AG20443 (cell line): ENCODE measurements around the gene CERCAM.

Source experiments
- DNase-seq: peaks from one replicate; pipeline ENCODE4 v3.0.0; 2012; ENCODE audit warnings: low spot score, mixed read lengths

CERCAM gene

DNA sequence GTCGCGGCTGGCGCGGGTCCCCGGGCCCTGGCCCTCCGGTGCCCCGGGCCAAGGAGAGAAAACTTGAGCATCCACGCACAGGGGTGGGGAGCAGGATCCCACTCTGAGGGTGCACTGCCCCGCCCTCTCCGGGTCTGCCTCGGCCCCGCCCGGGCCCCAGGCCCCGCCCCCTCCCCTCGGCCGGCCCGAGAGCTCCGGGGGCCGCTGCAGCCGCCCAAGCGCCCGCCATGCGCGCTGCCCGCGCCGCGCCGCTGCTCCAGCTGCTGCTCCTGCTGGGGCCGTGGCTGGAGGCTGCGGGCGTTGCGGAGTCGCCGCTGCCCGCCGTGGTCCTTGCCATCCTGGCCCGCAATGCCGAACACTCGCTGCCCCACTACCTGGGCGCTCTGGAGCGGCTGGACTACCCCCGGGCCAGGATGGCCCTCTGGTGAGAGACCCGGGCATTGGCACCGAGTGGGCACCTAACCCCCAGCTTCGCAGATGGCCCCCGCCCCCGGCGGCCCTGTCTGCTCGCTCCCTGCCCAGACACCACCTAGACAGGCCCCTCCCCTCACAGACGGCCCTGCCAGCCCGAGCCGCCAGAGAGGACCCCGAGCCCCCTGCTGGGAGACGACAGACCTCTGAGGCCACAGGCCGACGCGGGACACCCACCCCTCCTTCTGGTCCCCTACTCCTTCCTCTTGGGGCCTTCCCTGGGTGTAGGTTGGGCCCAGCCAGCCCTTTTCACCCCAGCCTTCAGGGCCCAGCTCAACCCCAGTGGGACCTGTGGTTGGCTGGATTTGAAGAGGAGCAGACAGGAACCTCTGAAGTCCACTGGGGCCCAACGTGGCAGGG is at the start of gene CERCAM:
Gene CERCAM (plus strand): TSS at position 207 of the 831 bp plus-strand sequence. CDS start 21 bp downstream, at position 228.
- DNase-seq: peak; percentile 95

- DNase-seq: no peak
These were observed 49.0 kb upstream of the CERCAM start for GRCh38 chr9:128371630-128372117.

GRCh38 chr9:128372188-128372641 is 48.4 kb upstream of the CERCAM start:
- DNase-seq: no peak

DNA sequence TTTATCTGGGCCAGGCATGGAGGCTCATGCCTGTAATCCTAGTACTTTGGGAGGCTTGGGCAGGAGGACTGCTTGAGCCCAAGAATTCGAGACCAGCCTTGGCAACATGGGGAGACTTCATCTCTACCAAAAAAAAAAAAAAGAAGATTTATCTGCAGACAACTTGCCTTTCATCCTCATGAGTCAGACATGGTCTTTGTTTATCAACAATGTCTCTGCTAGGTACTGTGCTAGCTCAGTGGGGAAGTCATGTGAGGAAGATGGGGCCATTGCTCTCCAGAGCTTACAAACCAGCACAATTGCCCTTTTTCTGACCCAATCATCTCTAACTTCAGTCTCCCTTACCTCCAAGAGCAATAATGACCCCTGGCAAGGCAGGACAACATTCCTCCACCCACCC is 47.9 kb upstream of the CERCAM start:
- DNase-seq: no peak

- no peak for DNase-seq
These were observed 46.4 kb upstream of the CERCAM start for GRCh38 chr9:128374221-128374675.

DNA sequence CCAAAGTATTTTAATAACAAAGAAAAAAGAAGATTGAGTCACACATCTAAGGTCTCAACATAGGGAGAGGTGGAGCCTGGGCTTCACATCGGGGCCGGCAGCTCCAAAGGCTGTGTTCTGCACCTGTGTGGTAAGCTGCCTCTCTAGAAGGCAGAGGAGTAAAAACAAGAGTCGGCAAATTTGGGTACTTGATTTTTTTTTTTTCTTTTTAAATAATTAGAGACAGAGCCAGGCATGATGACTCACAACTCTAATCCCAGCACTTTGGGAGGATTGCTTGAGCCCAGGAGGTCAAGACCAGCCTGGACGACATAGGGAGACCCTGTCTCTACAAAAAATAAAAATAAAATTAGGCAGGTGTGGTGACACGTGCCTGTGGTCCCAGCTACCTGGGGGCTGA is 44.8 kb upstream of the CERCAM start:
- DNase-seq: no peak

- no peak for DNase-seq
These were observed 38.4 kb upstream of the CERCAM start for GRCh38 chr9:128382261-128382660.

DNA sequence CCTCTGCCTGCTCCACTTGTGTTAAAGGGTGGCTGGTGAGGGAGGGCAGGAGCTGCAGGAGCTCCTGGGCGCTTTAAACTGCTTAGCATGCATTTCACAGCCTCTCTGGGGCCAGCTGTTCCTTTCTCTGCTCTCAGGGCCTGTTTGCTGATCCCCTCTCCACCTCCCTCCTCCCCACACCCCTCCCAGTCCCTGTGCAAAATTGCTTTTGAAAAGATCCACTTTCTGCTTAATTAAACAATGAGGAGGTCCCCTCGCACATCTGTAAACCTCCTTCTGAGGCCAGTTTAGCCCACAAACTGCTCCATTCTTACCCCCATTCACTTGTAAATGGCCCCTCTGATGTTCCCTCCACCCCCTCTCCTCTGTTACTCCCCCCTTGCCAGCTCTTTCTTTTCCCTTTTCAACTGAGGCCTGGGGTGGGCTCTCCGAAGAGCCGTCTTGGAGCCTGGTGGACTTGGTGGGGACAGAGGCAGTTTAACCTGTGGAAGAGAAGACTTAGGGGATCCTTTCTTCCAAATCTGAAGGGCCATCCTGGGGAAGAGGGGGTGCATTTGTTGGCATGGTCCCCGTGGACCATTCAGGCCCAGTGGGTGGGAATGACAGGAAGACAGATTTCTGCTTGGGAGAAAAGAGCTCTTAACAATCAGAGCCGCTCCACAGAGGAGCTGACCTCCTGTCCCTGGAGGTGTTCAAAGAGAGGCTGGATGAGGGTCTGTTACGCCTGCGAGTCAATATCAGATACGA is 37.5 kb upstream of the CERCAM start:
- no peak for DNase-seq

- no peak for DNase-seq
These were observed 36.9 kb upstream of the CERCAM start for GRCh38 chr9:128383791-128384190.

GRCh38 chr9:128384801-128385495 is 35.7 kb upstream of the CERCAM start:
- no peak for DNase-seq

DNA sequence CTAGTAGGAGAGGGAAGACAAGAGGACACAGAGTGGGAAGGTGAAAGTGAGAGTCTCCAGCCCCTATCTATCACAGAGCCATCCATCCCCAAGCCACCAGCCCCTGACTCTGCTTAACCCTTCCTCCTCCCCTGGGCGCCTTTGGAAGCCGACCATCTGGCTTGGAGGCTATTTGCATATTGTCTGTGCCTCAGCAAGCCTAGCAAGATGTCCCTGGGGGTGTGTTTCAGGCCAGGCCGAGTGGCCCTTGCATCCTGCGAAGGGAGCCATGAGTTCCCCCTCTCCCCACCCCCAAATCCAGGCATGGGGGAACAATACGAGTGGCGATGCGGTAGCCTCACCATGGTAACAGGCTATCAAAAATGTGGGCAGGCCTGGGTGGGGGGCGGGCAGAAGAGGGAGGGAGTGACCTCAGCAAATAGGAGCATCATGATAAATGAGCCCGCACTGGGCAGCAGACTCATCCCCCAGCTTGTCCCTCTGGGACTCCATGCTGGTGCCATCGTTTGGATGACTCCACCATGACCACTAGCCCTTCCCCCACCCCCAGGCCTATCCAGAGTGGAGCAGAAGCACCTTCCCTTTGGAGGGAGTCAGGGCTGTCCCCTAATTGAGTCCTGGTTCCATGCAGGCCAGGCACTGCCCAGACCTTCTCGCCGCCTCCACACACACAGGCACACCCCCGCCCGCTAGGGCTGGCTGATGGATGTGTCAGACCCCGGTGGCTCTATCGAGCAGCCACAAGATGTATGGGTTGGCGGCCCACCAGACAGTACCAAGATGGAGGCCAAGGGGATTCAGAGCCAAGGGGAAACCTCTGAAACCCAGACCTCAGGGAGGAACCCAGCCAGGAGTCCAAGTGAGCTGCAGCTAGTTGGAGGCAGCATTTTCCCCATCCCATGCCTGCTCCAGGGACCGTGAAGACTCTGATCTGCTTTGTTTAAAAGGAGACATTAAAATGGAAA is 34.9 kb upstream of the CERCAM start:
- no peak for DNase-seq

DNA sequence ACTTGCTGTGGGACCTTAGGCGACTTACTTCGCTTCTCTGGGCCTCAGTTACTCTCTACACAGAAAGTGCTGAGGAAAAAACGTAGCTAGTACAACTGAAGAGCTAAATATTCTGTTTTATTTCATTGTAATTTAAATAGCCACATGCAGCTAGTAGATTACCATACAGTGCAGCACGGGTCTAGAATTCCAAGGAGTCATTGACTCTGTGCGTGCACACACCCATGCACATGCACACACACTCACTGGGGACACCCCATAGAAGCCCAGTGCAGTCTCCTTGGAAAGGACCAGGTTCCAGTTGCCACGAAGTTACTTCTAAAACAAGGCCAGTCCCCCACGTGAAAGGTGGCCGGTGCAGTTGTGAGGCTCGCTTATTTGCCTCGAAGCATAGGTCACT is 32.5 kb upstream of the CERCAM start:
- no peak for DNase-seq

DNA sequence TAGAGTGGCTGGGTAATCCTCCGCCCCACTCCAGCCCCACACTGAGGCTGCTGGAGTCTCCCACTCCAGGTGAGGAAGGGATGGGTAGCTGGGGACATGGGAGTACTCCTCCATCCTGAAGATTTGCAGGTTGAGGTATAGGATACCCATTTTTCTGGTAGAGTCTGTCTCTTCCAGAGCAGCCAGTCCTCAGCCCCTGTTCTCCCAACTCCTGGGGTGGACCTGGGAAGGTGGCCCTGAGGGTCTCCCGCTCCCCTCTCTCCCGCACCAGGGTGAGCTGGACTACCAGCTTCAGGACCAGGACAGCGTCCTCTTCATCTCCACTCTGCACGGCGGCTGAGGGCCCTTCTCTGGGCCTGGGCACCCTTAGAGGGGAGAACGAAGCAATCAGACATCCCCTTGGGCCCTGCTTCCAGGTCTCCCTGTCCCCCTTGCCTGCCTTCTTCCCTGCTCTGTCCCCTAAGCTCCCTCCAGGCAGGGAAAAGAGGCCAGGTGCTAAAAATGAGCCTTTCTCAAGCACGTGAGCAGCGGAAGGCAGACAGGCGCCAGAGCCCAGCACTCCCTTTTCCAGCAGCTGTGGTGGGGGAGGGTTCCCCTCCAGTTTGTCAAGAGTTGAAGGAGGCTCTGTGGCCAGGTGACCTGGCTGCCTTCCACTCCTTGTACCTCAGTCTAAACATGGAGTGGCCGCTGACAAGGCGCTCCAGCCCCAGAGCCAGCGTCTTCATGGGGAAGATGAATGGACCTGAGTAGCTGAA is 31.1 kb upstream of the CERCAM start:
- no peak for DNase-seq

DNA sequence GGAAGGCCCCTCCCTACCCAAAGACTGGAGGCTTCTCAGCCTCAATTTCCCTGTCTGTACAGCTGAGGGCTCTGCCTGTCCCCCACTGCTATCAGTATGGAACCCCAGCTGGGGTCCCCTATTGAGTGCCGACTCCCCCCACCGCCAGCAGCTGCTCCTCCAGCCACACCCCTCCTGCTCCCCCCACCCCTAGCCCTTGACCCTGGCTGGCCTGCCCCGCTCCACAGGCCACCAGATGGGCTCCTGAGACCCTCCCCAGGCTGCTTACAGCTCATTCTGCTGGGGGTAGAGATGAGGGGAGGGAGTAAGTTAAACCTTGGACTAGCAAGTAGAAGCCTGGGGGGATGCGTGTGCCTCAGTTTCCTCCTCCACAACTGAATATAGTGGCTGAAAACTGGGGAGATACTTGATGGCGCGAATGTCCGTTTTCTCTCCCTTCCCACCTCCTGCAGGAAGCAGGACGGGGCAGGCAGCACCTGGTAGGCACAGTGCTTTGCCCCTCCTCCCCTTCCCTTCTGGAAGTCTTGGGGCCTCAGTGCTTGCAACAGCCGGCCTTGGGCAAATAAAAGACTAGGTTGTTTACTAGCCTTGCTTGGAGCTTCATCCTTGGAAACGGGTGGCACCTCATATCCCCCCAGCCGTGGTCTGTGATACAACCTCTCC is 30.4 kb upstream of the CERCAM start:
- no peak for DNase-seq

- DNase-seq: no peak
These were observed 29.6 kb upstream of the CERCAM start for GRCh38 chr9:128390813-128391711.

DNA sequence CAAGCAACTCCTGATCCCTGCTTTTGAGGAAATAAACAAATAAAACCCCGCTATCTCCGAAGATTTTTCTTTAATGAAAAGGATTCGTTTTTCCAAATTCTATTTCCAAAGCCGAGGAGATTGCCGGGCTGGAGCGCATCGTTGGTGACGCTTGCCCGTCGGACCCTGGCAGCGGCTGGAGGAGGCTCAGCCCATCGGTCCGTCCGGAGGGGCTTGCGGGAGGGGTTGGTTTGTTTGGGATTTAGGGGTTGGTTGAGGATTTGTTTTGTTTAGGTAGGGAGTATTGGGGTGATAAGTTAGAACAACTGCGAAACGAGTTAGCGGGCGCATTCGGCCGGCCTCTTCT is 28.7 kb upstream of the CERCAM start:
- DNase-seq: no peak

DNA sequence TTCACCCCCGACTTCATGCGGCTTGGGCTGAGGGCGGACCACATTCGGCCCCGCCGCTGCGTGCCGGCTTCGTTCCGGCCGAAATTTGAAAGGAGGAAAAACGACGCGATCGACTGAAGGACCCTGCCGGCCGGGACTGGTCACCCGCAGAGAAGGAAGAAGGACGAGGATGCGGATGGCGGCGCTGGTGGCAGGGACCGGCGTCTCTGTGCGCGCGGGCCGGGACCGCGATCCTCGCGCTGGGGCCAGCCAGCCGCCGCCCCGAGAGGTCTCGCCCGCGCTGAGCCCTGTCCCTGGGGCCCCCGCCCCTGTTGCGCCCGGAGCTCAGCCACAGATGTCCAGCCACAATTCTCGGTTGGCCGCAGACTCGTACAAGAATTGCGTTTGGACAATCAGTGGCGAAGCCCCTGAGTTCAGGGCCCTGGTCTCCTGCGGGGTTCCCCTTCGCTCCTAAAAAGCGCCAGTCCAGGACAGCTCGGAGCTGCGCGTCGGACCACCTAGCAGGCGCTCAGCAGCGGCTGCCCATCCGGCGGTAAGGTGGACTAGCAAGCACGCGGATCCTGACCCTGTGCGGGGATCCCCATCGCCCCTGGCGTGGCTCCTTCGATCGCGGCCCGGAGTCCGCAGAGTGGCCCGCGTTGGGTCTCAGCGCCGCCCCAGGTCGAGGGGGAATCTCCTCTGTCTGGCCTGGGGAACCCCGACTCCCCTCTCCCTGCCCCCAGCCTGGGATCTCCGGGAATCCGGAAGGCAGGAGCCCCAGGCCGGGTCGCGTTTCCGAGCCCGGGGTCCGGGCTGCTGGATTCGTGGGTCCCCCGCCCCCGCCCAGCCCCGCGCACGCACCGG is 28.1 kb upstream of the CERCAM start:
- DNase-seq: no peak
